HEK293 (cell line): Measurements from ENCODE around the gene MEAK7.
A peak's percentile ranks its signal among the peaks of the same experiment; 100 is the strongest.

Source experiments
- GLIS1 ChIP-seq: fragments of 450-650 bp; formaldehyde crosslinking; IDR thresholded peaks from 2 replicates; pipeline ENCODE4 v1.5.1; 2016; ENCODE audit warnings: missing biosample characterization, missing genetic modification characterization
- HOXA7 ChIP-seq: sonication (generic); formaldehyde crosslinking; IDR thresholded peaks from 2 replicates; pipeline ENCODE4 v1.8.1; 2022; ENCODE audit warnings: missing genetic modification reagents, borderline replicate concordance
- KLF17 ChIP-seq: fragments of 450-650 bp; formaldehyde crosslinking; IDR thresholded peaks from 2 replicates; pipeline ENCODE4 v1.5.1; 2016; ENCODE audit warnings: missing biosample characterization, missing genetic modification characterization
- KLF9 ChIP-seq: fragments of 450-650 bp; formaldehyde crosslinking; IDR thresholded peaks from 2 replicates; pipeline ENCODE4 v1.5.1; 2016; ENCODE audit warnings: missing biosample characterization, missing genetic modification characterization, low read depth
- OVOL3 ChIP-seq: fragments of 450-650 bp; formaldehyde crosslinking; IDR thresholded peaks from 2 replicates; pipeline ENCODE4 v1.5.1; 2016; ENCODE audit warnings: missing biosample characterization, missing genetic modification characterization
- PBX3 ChIP-seq: sonication (generic); formaldehyde crosslinking; IDR thresholded peaks from 2 replicates; pipeline ENCODE4 v1.8.1; 2022; ENCODE audit warnings: mild to moderate bottlenecking, moderate library complexity, missing genetic modification reagents
- PRDM10 ChIP-seq: fragments of 450-650 bp; formaldehyde crosslinking; IDR thresholded peaks from 2 replicates; pipeline ENCODE4 v1.5.1; 2016; ENCODE audit warnings: missing biosample characterization, missing genetic modification characterization
- PRDM6 ChIP-seq: fragments of 450-650 bp; formaldehyde crosslinking; IDR thresholded peaks from 2 replicates; pipeline ENCODE4 v1.5.1; 2017; ENCODE audit warnings: missing biosample characterization, missing genetic modification characterization
- SCRT1 ChIP-seq: fragments of 450-650 bp; formaldehyde crosslinking; IDR thresholded peaks from 2 replicates; pipeline ENCODE4 v1.5.1; 2016; ENCODE audit warnings: missing biosample characterization, missing genetic modification characterization, borderline replicate concordance
- SCRT2 ChIP-seq: fragments of 450-650 bp; formaldehyde crosslinking; IDR thresholded peaks from 2 replicates; pipeline ENCODE4 v1.5.1; 2016; ENCODE audit warnings: missing biosample characterization, missing genetic modification characterization
- TSHZ1 ChIP-seq: fragments of 450-650 bp; formaldehyde crosslinking; IDR thresholded peaks from 2 replicates; pipeline ENCODE4 v1.5.1; 2016; ENCODE audit warnings: missing biosample characterization, missing genetic modification characterization, borderline replicate concordance
- ZNF146 ChIP-seq: fragments of 450-650 bp; formaldehyde crosslinking; IDR thresholded peaks from 2 replicates; pipeline ENCODE4 v1.5.1; 2016; ENCODE audit warnings: missing biosample characterization, missing genetic modification characterization
- ZNF155 ChIP-seq: fragments of 450-650 bp; formaldehyde crosslinking; IDR thresholded peaks from 2 replicates; pipeline ENCODE4 v1.5.1; 2016; ENCODE audit warnings: missing biosample characterization, missing genetic modification characterization
- ZNF175 ChIP-seq: fragments of 450-650 bp; formaldehyde crosslinking; IDR thresholded peaks from 2 replicates; pipeline ENCODE4 v1.5.1; 2016; ENCODE audit warnings: missing biosample characterization, missing genetic modification characterization
- ZNF184 ChIP-seq: fragments of 450-650 bp; IDR thresholded peaks from 2 replicates; pipeline ENCODE4 v1.5.1; 2018; ENCODE audit warnings: missing biosample characterization, mild to moderate bottlenecking, missing genetic modification characterization
- ZNF2 ChIP-seq: fragments of 450-650 bp; formaldehyde crosslinking; IDR thresholded peaks from 2 replicates; pipeline ENCODE4 v1.5.1; 2016; ENCODE audit warnings: missing biosample characterization, missing genetic modification characterization
- ZNF473 ChIP-seq: fragments of 450-650 bp; formaldehyde crosslinking; IDR thresholded peaks from 2 replicates; pipeline ENCODE4 v1.5.1; 2017; ENCODE audit warnings: missing biosample characterization, missing genetic modification characterization
- ZNF558 ChIP-seq: fragments of 450-650 bp; formaldehyde crosslinking; IDR thresholded peaks from 2 replicates; pipeline ENCODE4 v1.5.1; 2016; ENCODE audit warnings: missing biosample characterization, missing genetic modification characterization
- ZNF621 ChIP-seq: fragments of 450-650 bp; formaldehyde crosslinking; IDR thresholded peaks from 2 replicates; pipeline ENCODE4 v1.5.1; 2017; ENCODE audit warnings: missing biosample characterization, missing genetic modification characterization
- ZNF76 ChIP-seq: fragments of 450-650 bp; formaldehyde crosslinking; IDR thresholded peaks from 2 replicates; pipeline ENCODE4; 2016; ENCODE audit warnings: low read depth, missing biosample characterization, missing genetic modification characterization, borderline replicate concordance
- ZSCAN5A ChIP-seq: fragments of 450-650 bp; formaldehyde crosslinking; IDR thresholded peaks from 2 replicates; pipeline ENCODE4 v1.5.1; 2016; ENCODE audit warnings: missing biosample characterization, missing genetic modification characterization

The MEAK7 gene

GRCh38 chr16:84544031-84544773 lies 39.7 kb upstream of the MEAK7 start (continued):
- no peak for TF ChIP-seq PRDM10 (tag by site-specific recombination)
- TF ChIP-seq ZNF473 = no peak
- TF ChIP-seq ZNF621 (tag by site-specific recombination) = no peak
- TF ChIP-seq ZNF155 = no peak
- TF ChIP-seq ZNF175 (tag by site-specific recombination) = no peak
- TF ChIP-seq ZNF2 (tag by site-specific recombination) = no peak
- TF ChIP-seq SCRT1 (tag by site-specific recombination) = peak; percentile 34; the same call in 1 of the 2 replicates
- no peak for TF ChIP-seq KLF9 (tag by site-specific recombination)
- TF ChIP-seq PRDM6 (tag by site-specific recombination) = no peak
- TF ChIP-seq ZNF146 (tag by site-specific recombination) = no peak
- TF ChIP-seq KLF17 = no peak
- no peak for TF ChIP-seq ZNF558 (tag by site-specific recombination)
- TF ChIP-seq ZSCAN5A (tag by site-specific recombination) = no peak
- no peak for TF ChIP-seq PBX3 (CRISPR knock-in tag)
- no peak for TF ChIP-seq ZNF184 (tag by site-specific recombination)
- TF ChIP-seq SCRT2 (tag by site-specific recombination) = peak; percentile 74
- TF ChIP-seq OVOL3 (tag by site-specific recombination) = no peak
- TF ChIP-seq GLIS1 = 0 out of 2 replicates have a peak, but pooled peaks have one; percentile 46
- TF ChIP-seq ZNF76 (tag by site-specific recombination) = no peak
- TF ChIP-seq HOXA7 (CRISPR knock-in tag) = no peak
- TF ChIP-seq TSHZ1 (tag by site-specific recombination) = no peak
